ENCODE results near the gene VPS45. TPM values are rescaled to one million over a fixed set of nuclear protein-coding genes. Genes with fewer than 3 reads are reported as not detected.

The VPS45 gene
- total RNA-seq, 1 donor from 2014 or later = 34.0 TPM

Other genes starting within 250 kb of the VPS45 start
- 6.1 and 7.0 TPM in 2 replicates for gene BOLA1, start 168.2 kb upstream of the VPS45 start, total RNA-seq
- 6.4 and 6.8 TPM in 2 replicates for gene SV2A, start 149.9 kb upstream of the VPS45 start, total RNA-seq
- gene SF3B4, start 140.0 kb upstream of the VPS45 start, total RNA-seq = 73.2 and 74.0 TPM in 2 replicates
- gene MTMR11, start 130.9 kb upstream of the VPS45 start, total RNA-seq = 4.0 and 5.0 TPM in 2 replicates
- gene OTUD7B, start 57.0 kb upstream of the VPS45 start, total RNA-seq = 31.9 and 33.1 TPM in 2 replicates
- 63.0 and 63.7 TPM in 2 replicates for gene PLEKHO1, start 82.1 kb downstream of the VPS45 start, total RNA-seq
- 45.2 and 48.9 TPM in 2 replicates for gene ANP32E, start 168.3 kb downstream of the VPS45 start, total RNA-seq
- 1.2 TPM in 2 replicates for gene CA14, start 190.0 kb downstream of the VPS45 start, total RNA-seq
- 99.9 and 100 TPM in 2 replicates for gene APH1A, start 201.2 kb downstream of the VPS45 start, total RNA-seq
- 7.9 and 9.6 TPM in 2 replicates for gene C1orf54, start 205.0 kb downstream of the VPS45 start, total RNA-seq
- 4.8 and 6.3 TPM in 2 replicates for gene CIART, start 214.8 kb downstream of the VPS45 start, total RNA-seq
- gene MRPS21, start 226.1 kb downstream of the VPS45 start, total RNA-seq = 63.7 and 65.0 TPM in 2 replicates